Renal cortex interstitium (tissue), 15 donors: ENCODE measurements around the gene PPP1R3C. TPM values are rescaled to one million over a fixed set of nuclear protein-coding genes. Genes with fewer than 3 reads are reported as not detected.

Experiments
- DNase-seq, 11 donors: peaks; one replicate each; pipeline ENCODE4 v3.0.0-alpha.2; 2013; ENCODE audit warnings: low read depth in 9 of 11, low spot score in 4 of 11; ENCODE audit errors: extremely low read depth in 1 of 11
- long read RNA-seq, 16 experiments: transcript quantifications; one replicate each; lab custom pipeline, GENCODE V29; 2026
- polyA plus RNA-seq, 3 donors: library from polyadenylated mRNA; unstranded; fragments of 120-200 nt; gene quantifications; one replicate each; pipeline ENCODE4 v1.2.1, GENCODE V29; 2013; ENCODE audit not compliant: insufficient read length in 3 of 3

PPP1R3C gene
- 10 to 100 TPM; 34.0 to 40.5 (median 37.8) TPM for polyA plus RNA-seq
- long read RNA-seq, donor 1, transcript PPP1R3C-201 (2 exons, 2,524 nt) = major isoform, 7 of 7 reads
- long read RNA-seq, donor 1, partial matches to known transcripts = 0 of 7 reads
- long read RNA-seq, donor 1, other reads (novel, unspliced or antisense) = 0 of 7 reads
- long read RNA-seq, donor 2, transcript PPP1R3C-201 (2 exons, 2,524 nt) = major isoform, 11 of 11 reads
- long read RNA-seq, donor 2, partial matches to known transcripts = 0 of 11 reads
- long read RNA-seq, donor 2, other reads (novel, unspliced or antisense) = 0 of 11 reads
- long read RNA-seq, donor 3, transcript PPP1R3C-201 (2 exons, 2,524 nt) = major isoform, 14 of 26 reads
- long read RNA-seq, donor 3, partial matches to known transcripts = 12 of 26 reads
- long read RNA-seq, donor 3, other reads (novel, unspliced or antisense) = 0 of 26 reads
- long read RNA-seq, donor 4, transcript PPP1R3C-201 (2 exons, 2,524 nt) = major isoform, 11 of 17 reads
- long read RNA-seq, donor 4, partial matches to known transcripts = 6 of 17 reads
- long read RNA-seq, donor 4, other reads (novel, unspliced or antisense) = 0 of 17 reads
- long read RNA-seq, donor 5 = 0 reads
- long read RNA-seq, donor 6, transcript PPP1R3C-201 (2 exons, 2,524 nt) = major isoform, 8 of 8 reads
- long read RNA-seq, donor 6, partial matches to known transcripts = 0 of 8 reads
- long read RNA-seq, donor 6, other reads (novel, unspliced or antisense) = 0 of 8 reads
- long read RNA-seq, donor 7, transcript PPP1R3C-201 (2 exons, 2,524 nt) = major isoform, 13 of 24 reads
- long read RNA-seq, donor 7, partial matches to known transcripts = 11 of 24 reads
- long read RNA-seq, donor 7, other reads (novel, unspliced or antisense) = 0 of 24 reads
- long read RNA-seq, donor 8, transcript PPP1R3C-201 (2 exons, 2,524 nt) = major isoform, 15 of 15 reads
- long read RNA-seq, donor 8, partial matches to known transcripts = 0 of 15 reads
- long read RNA-seq, donor 8, other reads (novel, unspliced or antisense) = 0 of 15 reads
- long read RNA-seq, donor 9, transcript PPP1R3C-201 (2 exons, 2,524 nt) = major isoform, 6 of 6 reads
- long read RNA-seq, donor 9, partial matches to known transcripts = 0 of 6 reads
- long read RNA-seq, donor 9, other reads (novel, unspliced or antisense) = 0 of 6 reads
- long read RNA-seq, donor 10, transcript PPP1R3C-201 (2 exons, 2,524 nt) = major isoform, 13 of 13 reads
- long read RNA-seq, donor 10, partial matches to known transcripts = 0 of 13 reads
- long read RNA-seq, donor 10, other reads (novel, unspliced or antisense) = 0 of 13 reads
- long read RNA-seq, donor 11, transcript PPP1R3C-201 (2 exons, 2,524 nt) = major isoform, 7 of 7 reads
- long read RNA-seq, donor 11, partial matches to known transcripts = 0 of 7 reads
- long read RNA-seq, donor 11, other reads (novel, unspliced or antisense) = 0 of 7 reads
- long read RNA-seq, donor 12, partial matches to known transcripts = 0 of 4 reads
- long read RNA-seq, donor 12, other reads (novel, unspliced or antisense) = 0 of 4 reads
- long read RNA-seq, donor 13 = 0 reads
- long read RNA-seq, donor 14, transcript PPP1R3C-201 (2 exons, 2,524 nt) = major isoform, 8 of 8 reads
- long read RNA-seq, donor 14, partial matches to known transcripts = 0 of 8 reads
- long read RNA-seq, donor 14, other reads (novel, unspliced or antisense) = 0 of 8 reads
- long read RNA-seq, donor 15, transcript PPP1R3C-201 (2 exons, 2,524 nt) = major isoform, 7 of 7 reads
- long read RNA-seq, donor 15, partial matches to known transcripts = 0 of 7 reads
- long read RNA-seq, donor 15, other reads (novel, unspliced or antisense) = 0 of 7 reads
- long read RNA-seq, donor 16, transcript PPP1R3C-201 (2 exons, 2,524 nt) = major isoform, 23 of 23 reads
- long read RNA-seq, donor 16, partial matches to known transcripts = 0 of 23 reads
- long read RNA-seq, donor 16, other reads (novel, unspliced or antisense) = 0 of 23 reads

DNA sequence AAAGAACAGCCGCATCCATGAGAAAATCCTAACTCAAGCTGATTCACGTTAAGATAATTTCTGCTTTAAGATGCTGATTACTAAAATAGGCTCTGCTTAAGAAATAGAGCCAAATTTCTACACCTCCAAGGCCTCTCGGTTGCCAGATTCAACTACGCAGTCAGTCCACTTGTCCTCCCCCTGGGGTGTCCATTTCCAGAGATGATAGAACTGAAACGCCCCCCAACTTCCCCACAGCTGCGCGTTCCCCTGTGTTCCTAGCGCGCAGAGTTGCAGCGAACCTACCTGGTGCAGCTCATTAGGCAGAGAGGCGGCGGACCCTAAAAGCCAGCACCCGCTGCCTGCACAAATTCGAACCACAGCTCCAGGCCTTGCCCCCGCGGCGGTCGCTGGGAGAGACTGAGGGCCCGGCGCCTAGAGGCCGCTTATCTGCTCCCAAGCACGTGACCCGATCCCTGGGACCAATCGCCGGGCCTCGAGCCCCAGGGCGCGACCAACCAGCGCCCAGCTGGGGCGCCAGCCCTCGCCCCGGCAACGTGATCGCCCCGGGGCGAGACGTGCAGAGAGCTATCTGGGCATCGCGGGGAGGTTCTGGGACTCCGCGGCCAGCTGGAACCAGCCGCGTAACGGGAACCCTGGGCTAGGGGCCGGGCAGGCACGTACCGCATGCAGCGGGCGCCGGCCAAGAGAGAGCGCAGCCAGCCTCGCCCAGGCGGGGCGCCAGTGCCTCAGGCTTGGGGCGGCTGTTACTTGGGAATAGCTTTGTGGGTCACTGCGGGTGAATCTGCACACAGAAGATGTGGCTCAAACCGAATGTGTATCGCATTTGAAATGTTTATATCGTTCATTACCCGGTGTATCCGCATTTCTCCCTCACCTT lies at the start of gene PPP1R3C:
Gene PPP1R3C (minus strand): TSS at position 401 of the 880 bp plus-strand sequence. CDS start 102 bp downstream, at position 299.
- DNase-seq = peak; percentile 66 to 85 (median 78)

- DNase-seq = no peak
Measured at GRCh38 chr10:91681361-91682276, 48.7 kb upstream of the PPP1R3C start.

DNA sequence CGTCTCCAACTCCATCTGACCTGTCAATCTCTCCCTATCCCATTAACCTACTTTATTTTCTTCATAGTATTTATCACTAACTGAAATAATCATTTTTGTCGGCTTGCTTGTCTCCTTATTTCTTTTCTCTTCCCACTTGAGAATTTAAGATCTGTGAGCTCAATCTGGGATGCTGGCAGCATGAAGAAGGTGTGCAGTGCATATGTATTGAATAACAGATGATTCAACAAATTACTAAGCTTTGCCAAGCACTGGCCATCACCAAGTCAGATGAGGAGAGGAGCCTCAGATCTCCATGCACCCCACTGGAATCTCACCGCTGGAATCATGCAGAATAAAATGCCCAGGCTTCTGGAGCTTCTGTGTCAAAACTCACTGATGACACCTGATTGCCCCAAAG lies 47.6 kb upstream of the PPP1R3C start:
- no peak for DNase-seq

GRCh38 chr10:91679296-91679695 lies 46.4 kb upstream of the PPP1R3C start:
- DNase-seq = no peak

DNA sequence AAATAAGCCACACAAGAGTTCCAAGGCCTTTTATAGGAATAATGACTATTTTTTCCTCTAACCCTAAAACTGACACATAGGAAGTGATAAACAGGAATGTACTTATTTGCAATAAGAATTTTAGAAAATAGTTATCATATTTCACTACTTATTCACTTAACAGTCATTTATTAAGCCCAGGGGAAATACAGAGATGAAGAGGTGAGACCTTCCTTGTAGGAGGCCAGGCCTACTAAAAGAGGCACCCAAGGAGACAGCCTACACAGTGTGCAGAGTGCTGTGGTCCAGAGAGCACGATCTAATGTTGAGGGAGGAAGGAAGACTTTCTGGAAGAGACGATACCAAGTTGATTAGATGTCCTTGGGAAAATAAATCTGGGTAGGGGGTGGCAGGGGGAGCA lies 45.0 kb upstream of the PPP1R3C start:
- DNase-seq = no peak

GRCh38 chr10:91672021-91672608 lies 39.2 kb upstream of the PPP1R3C start:
- DNase-seq = no peak

DNA sequence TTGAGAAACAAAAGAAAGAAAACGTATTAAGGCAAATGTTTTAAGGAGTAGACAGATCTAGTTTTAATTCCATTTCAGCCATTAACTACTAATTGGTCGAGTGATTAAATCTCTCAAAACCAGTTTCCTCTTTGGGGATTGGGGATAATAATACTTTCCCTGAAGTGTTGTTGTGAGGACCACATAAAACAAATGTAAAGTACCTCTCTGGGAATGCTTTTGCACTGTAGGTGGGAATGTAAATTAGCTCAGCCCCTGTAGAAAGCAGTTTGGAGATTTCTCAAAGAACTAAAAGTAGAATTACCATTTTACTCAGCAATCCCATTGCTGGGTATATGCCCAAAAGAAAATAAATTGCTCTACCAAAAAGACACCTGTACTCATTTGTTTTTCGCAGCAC lies 36.0 kb upstream of the PPP1R3C start:
- DNase-seq = no peak

- DNase-seq = no peak
Measured at GRCh38 chr10:91665842-91666241, 33.0 kb upstream of the PPP1R3C start.

- DNase-seq = no peak
Measured at GRCh38 chr10:91664426-91664825, 31.6 kb upstream of the PPP1R3C start.

DNA sequence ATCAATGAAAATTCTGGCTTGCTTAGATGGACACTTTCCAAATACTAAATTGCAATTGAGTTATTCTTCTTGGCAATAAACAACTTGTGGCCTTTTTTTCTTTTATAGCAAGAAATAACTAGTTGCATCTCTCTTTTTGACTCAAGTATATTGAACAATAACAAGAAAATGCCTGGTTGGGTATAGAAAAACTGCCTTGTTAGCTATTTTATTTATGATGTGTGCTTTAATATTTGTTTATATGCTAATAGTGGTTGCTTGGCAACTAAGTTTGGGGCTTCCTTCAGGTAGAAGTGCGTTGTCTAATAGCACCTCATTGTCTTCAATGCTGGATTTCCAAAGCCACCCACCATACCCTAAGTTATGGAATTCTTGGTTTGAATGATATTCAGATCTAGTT lies 30.1 kb upstream of the PPP1R3C start:
- no peak for DNase-seq

DNA sequence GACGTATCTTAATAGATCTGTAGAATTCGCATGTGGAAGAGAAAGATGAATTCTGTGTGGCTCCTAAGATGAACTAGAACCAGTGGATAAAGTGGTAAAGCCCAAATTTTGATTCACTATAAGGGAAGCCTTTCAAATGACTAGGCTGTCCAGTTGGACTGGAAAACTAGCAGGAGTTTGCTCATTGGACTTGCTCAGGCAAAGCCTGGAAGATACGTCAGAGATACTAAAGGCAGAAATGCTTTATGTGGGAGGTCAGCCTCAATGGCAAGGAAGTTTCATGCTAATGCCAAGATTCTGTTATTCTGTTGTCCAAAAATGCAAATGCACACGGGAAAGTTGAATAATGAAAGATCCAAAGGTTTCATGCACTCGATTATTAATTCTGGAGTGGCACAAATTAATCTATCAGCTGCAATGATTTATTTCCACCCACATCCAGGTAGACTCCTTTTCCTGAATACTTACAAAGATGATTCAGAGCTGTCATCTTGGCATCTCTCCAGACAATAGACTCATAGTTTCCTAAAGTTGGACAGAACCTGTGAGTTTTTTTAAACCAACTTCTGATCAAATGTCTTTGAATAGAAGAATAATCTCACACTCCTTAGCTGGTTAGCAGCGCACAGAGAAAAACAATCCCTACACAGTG lies 20.5 kb upstream of the PPP1R3C start:
- DNase-seq = no peak

GRCh38 chr10:91652364-91652763 lies 19.5 kb upstream of the PPP1R3C start:
- DNase-seq = no peak

GRCh38 chr10:91643700-91644099 lies 10.8 kb upstream of the PPP1R3C start:
- no peak for DNase-seq

GRCh38 chr10:91642831-91643692 lies 10.2 kb upstream of the PPP1R3C start:
- DNase-seq = no peak
